ENCODE measurements around the gene ARHGEF17. TPM values are rescaled to one million over a fixed set of nuclear protein-coding genes. Genes with fewer than 3 reads are reported as not detected.

The ARHGEF17 gene
- polyA plus RNA-seq, 2 of the 4 experiments (the other 2 are of a cell fraction) = 7.0 to 16.2 TPM

- no peak for ATAC-seq
- FAIRE-seq = no peak
- 80% methylated on average over 5 of the region's 5 CpGs for WGBS (ENCODE audit: missing lambda C conversion rate)
- DNase-seq (ENCODE audit: low read depth in 1 of 2, low spot score in 1 of 2) = no peak
- no peak overlapping the region for H3K4me2 ChIP-seq
- POLR2A ChIA-PET = no interaction called here
- no peaks in the 10 kb centered on the region for H3K4me1 ChIP-seq
- TF ChIP-seq TP53 (CRISPR knock-in tag; IDR thresholded peaks at IDR 0.05) (no peak), ESRRA (IDR thresholded peaks at IDR 0.05; ENCODE audit: borderline replicate concordance, low read length) (no peak)
- H3K4me3 ChIP-seq = no peak overlapping the region
- H3K27ac ChIP-seq = no peak overlapping the region
- H3K9me3 ChIP-seq = no peaks in the 10 kb centered on the region
- CTCF ChIA-PET = interaction anchor here (0.6 to 24.4 kb wide), 10 partner anchors 8 to 257 kb away, joined by 3 to 667 read pairs (median 4); partner anchors contain the start of gene RELT
These were observed 96.5 kb downstream of the ARHGEF17 start for GRCh38 chr11:73404506-73405145.

DNA sequence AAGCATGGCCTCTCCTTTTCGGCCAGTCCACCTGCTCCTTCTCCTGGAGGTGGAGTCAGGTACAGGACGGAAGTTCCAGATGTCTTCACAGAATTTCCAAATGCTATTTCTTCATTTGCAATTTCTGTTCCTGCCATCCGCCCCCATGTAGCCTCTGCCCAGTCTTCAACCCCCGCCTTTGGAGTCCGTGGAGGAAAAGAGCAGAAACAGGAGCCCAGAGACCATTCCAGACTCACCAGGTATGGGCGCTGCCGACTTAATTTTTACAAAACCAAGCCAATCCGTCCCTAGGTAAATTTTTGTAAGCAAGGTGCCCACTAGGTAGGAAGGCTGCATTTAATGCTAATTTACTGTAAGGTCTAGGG is 97.1 kb downstream of the ARHGEF17 start:
- DNase-seq (ENCODE audit: low read depth in 1 of 2, low spot score in 1 of 2) (no peak), ATAC-seq (no peak), FAIRE-seq (no peak)
- WGBS (ENCODE audit: missing lambda C conversion rate) = 93% methylated on average over 8 of the region's 8 CpGs
- Histone ChIP-seq H3K9me3 (no peaks in the 10 kb centered on the region), H3K4me1 (no peaks in the 10 kb centered on the region), H3K27ac (no peak overlapping the region), H3K4me3 (no peak overlapping the region), H3K4me2 (no peak overlapping the region)
- ChIA-PET POLR2A (no interaction called here), CTCF (interaction anchor here (0.7 to 12.0 kb wide), 6 partner anchors 11 to 257 kb away, joined by 3 to 129 read pairs (median 3); no protein-coding TSS in a partner anchor)
- no peak for TF ChIP-seq HMGXB4 (CRISPR knock-in tag; IDR thresholded peaks at IDR 0.05; ENCODE audit: borderline replicate concordance)
- TF ChIP-seq RFX5 (IDR thresholded peaks at IDR 0.05) = no peak
- no peak for TF ChIP-seq HOXB5 (CRISPR knock-in tag; IDR thresholded peaks at IDR 0.05)
- TF ChIP-seq HOXB13 (CRISPR knock-in tag; IDR thresholded peaks at IDR 0.05; ENCODE audit: low read depth) = no peak
- no peak for TF ChIP-seq EHMT2 (IDR thresholded peaks at IDR 0.05; ENCODE audit: low read depth)
- TF ChIP-seq, protein P1, sequence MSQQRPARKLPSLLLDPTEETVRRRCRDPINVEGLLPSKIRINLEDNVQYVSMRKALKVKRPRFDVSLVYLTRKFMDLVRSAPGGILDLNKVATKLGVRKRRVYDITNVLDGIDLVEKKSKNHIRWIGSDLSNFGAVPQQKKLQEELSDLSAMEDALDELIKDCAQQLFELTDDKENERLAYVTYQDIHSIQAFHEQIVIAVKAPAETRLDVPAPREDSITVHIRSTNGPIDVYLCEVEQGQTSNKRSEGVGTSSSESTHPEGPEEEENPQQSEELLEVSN (IDR thresholded peaks at IDR 0.05; ENCODE audit: borderline replicate concordance, low read depth) = no peak
- TF ChIP-seq MAFK (IDR thresholded peaks at IDR 0.05; ENCODE audit: partially characterized antibody) = no peak
- no peak for TF ChIP-seq GATA3 (IDR thresholded peaks at IDR 0.05; ENCODE audit: borderline replicate concordance)
- TF ChIP-seq PHF8 (IDR thresholded peaks at IDR 0.05; ENCODE audit: borderline replicate concordance, low read depth) = no peak
- TF ChIP-seq MAZ (IDR thresholded peaks at IDR 0.05; ENCODE audit: borderline replicate concordance, low read depth, low read length) = no peak
- no peak for TF ChIP-seq FOSB (CRISPR knock-in tag; IDR thresholded peaks at IDR 0.05)
- no peak for TF ChIP-seq FOXS1 (CRISPR knock-in tag; IDR thresholded peaks at IDR 0.05)
- TF ChIP-seq, protein P2, sequence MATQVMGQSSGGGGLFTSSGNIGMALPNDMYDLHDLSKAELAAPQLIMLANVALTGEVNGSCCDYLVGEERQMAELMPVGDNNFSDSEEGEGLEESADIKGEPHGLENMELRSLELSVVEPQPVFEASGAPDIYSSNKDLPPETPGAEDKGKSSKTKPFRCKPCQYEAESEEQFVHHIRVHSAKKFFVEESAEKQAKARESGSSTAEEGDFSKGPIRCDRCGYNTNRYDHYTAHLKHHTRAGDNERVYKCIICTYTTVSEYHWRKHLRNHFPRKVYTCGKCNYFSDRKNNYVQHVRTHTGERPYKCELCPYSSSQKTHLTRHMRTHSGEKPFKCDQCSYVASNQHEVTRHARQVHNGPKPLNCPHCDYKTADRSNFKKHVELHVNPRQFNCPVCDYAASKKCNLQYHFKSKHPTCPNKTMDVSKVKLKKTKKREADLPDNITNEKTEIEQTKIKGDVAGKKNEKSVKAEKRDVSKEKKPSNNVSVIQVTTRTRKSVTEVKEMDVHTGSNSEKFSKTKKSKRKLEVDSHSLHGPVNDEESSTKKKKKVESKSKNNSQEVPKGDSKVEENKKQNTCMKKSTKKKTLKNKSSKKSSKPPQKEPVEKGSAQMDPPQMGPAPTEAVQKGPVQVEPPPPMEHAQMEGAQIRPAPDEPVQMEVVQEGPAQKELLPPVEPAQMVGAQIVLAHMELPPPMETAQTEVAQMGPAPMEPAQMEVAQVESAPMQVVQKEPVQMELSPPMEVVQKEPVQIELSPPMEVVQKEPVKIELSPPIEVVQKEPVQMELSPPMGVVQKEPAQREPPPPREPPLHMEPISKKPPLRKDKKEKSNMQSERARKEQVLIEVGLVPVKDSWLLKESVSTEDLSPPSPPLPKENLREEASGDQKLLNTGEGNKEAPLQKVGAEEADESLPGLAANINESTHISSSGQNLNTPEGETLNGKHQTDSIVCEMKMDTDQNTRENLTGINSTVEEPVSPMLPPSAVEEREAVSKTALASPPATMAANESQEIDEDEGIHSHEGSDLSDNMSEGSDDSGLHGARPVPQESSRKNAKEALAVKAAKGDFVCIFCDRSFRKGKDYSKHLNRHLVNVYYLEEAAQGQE (IDR thresholded peaks at IDR 0.05) = no peak
- TF ChIP-seq RAD21 (conservative IDR thresholded peaks at IDR 0.05 in 1 of 2, IDR thresholded peaks at IDR 0.05 in 1 of 2) = no peak
- TF ChIP-seq USF2 (IDR thresholded peaks at IDR 0.05) = no peak
- TF ChIP-seq, protein P3, sequence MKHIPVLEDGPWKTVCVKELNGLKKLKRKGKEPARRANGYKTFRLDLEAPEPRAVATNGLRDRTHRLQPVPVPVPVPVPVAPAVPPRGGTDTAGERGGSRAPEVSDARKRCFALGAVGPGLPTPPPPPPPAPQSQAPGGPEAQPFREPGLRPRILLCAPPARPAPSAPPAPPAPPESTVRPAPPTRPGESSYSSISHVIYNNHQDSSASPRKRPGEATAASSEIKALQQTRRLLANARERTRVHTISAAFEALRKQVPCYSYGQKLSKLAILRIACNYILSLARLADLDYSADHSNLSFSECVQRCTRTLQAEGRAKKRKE (CRISPR knock-in tag; IDR thresholded peaks at IDR 0.05; ENCODE audit: low read depth) = no peak
- no peak for TF ChIP-seq MAX (IDR thresholded peaks at IDR 0.05)

Data from A549 (cell line).